Brain microvascular endothelial cell (primary cell): ENCODE measurements around the gene SEMA5A.

Source experiments
- DNase-seq: peaks from one replicate; pipeline ENCODE4 v3.0.0-alpha.2; 2020
- H3K27ac ChIP-seq: fragments of 250-450 bp; sonication (Bioruptor Pico); 2 replicates; pipeline ENCODE4 v1.5.1; 2020; ENCODE audit warnings: mild to moderate bottlenecking, moderate library complexity
- H3K27me3 ChIP-seq: fragments of 250-450 bp; sonication (Bioruptor Pico); replicated peaks from 2 replicates; pipeline ENCODE4 v1.5.1; 2020; ENCODE audit warnings: mild to moderate bottlenecking
- H3K36me3 ChIP-seq: fragments of 250-450 bp; sonication (Bioruptor Pico); replicated peaks from 2 replicates; pipeline ENCODE4 v1.5.1; 2020; ENCODE audit warnings: mild to moderate bottlenecking
- H3K4me3 ChIP-seq: 2 replicates; pipeline ENCODE4 v1.5.1; 2011; ENCODE audit warnings: low read depth, mild to moderate bottlenecking, control low read depth, low read length, moderate library complexity
- in situ Hi-C: cut with HindIII; loops from 2 replicates; pipeline ENCODE4 v1.10.0; 2017; ENCODE audit warnings: low sequenced_read_pairs, low pct_ligation_motif_present
- TF ChIP-seq, protein P1 (sequence below): IDR thresholded peaks from 2 replicates; pipeline ENCODE4 v1.5.1; 2011; ENCODE audit warnings: low read depth, mild to moderate bottlenecking, moderate library complexity, low read length, control low read depth, inconsistent platforms; ENCODE audit errors: missing control alignments

Gene SEMA5A

DNA sequence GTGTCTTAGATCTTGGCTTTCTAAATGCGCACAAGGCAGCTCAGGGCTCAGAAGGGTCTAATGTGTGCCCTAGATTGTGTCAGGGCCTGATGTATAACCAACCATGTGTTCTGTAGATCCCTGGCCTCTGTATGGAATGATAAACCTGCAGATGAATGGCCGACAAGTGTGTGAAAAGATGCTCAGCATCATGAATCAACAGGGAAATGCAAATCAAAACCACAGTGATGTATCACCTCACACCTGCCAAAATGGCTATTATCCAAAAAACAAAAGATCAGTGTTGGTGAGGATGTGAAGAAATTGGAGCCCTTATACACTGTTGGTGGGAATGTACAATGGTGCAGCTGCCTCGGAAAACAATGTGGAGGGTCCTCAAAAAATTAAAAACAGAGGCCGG lies 489.8 kb downstream of the SEMA5A start:
- peak overlapping the region; percentile 62 for H3K27ac ChIP-seq
- H3K4me3 ChIP-seq = no peak overlapping the region
- DNase-seq = no peak
- H3K36me3 ChIP-seq = no peaks in the 10 kb centered on the region
- no peaks in the 10 kb centered on the region for H3K27me3 ChIP-seq
- TF ChIP-seq, protein P1, sequence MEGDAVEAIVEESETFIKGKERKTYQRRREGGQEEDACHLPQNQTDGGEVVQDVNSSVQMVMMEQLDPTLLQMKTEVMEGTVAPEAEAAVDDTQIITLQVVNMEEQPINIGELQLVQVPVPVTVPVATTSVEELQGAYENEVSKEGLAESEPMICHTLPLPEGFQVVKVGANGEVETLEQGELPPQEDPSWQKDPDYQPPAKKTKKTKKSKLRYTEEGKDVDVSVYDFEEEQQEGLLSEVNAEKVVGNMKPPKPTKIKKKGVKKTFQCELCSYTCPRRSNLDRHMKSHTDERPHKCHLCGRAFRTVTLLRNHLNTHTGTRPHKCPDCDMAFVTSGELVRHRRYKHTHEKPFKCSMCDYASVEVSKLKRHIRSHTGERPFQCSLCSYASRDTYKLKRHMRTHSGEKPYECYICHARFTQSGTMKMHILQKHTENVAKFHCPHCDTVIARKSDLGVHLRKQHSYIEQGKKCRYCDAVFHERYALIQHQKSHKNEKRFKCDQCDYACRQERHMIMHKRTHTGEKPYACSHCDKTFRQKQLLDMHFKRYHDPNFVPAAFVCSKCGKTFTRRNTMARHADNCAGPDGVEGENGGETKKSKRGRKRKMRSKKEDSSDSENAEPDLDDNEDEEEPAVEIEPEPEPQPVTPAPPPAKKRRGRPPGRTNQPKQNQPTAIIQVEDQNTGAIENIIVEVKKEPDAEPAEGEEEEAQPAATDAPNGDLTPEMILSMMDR = no peak
- in situ Hi-C loops = no loop called here

DNA sequence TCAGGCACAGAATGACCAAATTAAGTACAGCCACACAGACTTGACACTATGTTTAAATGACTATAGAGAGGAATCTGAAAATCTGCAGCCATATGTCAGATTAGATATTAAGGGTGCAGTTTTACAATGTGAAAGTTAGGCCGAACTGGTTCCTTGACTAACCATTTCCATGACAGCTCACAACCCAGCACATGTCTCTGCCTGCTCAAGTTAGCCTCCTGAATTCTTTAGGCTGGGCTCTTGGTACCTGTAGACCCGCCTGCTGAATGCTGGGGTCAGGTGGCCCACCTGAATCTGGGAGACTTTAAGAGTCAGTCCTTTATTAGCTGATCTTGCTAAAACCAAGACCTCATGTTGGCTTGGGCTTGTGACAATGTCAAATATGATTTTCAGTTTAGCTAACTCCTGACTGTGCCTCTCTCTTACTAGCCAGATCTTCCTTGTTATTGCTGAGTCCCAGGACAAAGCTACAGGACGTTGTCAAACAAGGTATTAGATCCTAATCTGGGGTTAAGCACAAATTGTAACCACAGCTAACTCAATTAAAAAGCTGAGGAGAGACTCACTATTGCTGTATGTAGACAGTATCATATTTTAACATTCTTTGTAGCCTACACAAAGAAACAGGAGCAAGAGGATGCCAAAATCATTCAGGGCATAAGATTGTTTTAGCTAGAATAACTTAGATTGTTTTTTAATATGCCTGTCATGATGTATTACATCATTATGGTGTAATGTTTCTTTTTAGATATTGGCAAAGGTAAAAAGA lies 490.9 kb downstream of the SEMA5A start:
- no peak for DNase-seq
- no peak overlapping the region for H3K4me3 ChIP-seq
- in situ Hi-C loops = no loop called here
- H3K27me3 ChIP-seq = no peaks in the 10 kb centered on the region
- H3K36me3 ChIP-seq = no peaks in the 10 kb centered on the region
- TF ChIP-seq, protein P1 = no peak
- peak overlapping the region; percentile 62 for H3K27ac ChIP-seq

- in situ Hi-C loops = no loop called here
- Histone ChIP-seq H3K27ac (no peak overlapping the region), H3K27me3 (no peaks in the 10 kb centered on the region), H3K4me3 (no peak overlapping the region), H3K36me3 (no peaks in the 10 kb centered on the region)
- no peak for DNase-seq
- TF ChIP-seq, protein P1 = no peak
These were observed 491.6 kb downstream of the SEMA5A start for GRCh38 chr5:9054322-9054721.

DNA sequence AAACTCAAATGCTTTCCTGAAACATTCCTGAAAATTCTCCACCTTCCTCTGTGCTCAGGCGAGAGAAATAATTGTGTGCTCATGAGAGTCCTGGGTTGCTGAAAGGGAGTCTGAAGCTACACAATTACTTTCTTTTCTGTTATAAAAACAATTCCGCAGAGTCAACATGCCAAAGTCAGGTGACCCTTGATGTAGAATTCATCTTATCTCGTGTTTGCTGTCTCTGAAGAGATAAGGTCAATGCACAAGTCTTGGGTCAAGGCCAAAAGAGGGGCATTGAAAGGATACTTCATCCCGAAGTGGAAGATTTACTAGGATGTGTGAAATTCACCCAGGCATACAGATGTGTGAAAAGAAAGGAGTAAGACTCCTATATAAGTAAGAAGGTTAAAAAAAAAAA lies 493.5 kb downstream of the SEMA5A start:
- in situ Hi-C loops = no loop called here
- peak; percentile 56 for DNase-seq
- H3K27ac ChIP-seq = peak overlapping the region; percentile 29
- H3K4me3 ChIP-seq = no peak overlapping the region
- H3K27me3 ChIP-seq = no peaks in the 10 kb centered on the region
- no peaks in the 10 kb centered on the region for H3K36me3 ChIP-seq
- TF ChIP-seq, protein P1 = no peak

- H3K27me3 ChIP-seq = no peaks in the 10 kb centered on the region
- DNase-seq = no peak
- no peak overlapping the region for H3K27ac ChIP-seq
- TF ChIP-seq, protein P1 = no peak
- H3K4me3 ChIP-seq = no peak overlapping the region
- in situ Hi-C loops = no loop called here
- no peaks in the 10 kb centered on the region for H3K36me3 ChIP-seq
These were observed 494.1 kb downstream of the SEMA5A start for GRCh38 chr5:9051779-9052178.

DNA sequence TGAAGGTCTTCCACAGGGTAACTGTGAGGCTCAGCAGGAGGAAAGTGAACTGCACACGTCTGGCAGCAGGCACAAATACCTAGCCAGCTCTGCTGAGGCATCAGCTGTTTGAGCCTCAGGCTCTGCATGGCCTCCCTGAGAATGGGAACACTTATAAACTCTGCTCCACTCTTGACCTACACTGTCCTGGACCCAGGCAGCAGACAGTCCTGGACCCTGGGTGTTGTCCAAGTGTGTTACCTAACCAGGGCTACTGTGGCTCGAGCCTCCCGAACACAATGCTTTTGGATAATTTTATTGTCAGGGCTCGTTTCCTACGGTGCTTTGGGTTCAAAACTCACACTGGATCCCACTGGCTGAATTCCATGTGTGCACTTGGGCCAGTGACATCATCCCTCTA lies 497.9 kb downstream of the SEMA5A start:
- H3K27ac ChIP-seq = peak overlapping the region; percentile 98
- in situ Hi-C loops = no loop called here
- DNase-seq = no peak

More for the DNA sequence above, 497.9 kb downstream of the SEMA5A start:
- no peak overlapping the region for H3K4me3 ChIP-seq
- TF ChIP-seq, protein P1 = no peak
- peaks cover 6% of the 10 kb centered on the region for H3K36me3 ChIP-seq
- no peaks in the 10 kb centered on the region for H3K27me3 ChIP-seq
